Stimulated activated CD8-positive, alpha-beta memory T cell treated with anti-CD3 and anti-CD28 coated beads, Interleukin-12 subunit alpha, Interleukin-12 subunit beta, amount 100 ng/mL, for 4 hours (primary cell): ENCODE data around the gene PPRC1.
"Not testable (repeated sequence)": the region's sequence is repeated elsewhere in the genome, so short reads cannot be mapped to it uniquely, and the experiment has no call there.

Experiments
- DNase-seq: peaks from one replicate; pipeline ENCODE4 v3.0.0-alpha.2; 2020; ENCODE audit warnings: low read depth

Gene PPRC1

DNA sequence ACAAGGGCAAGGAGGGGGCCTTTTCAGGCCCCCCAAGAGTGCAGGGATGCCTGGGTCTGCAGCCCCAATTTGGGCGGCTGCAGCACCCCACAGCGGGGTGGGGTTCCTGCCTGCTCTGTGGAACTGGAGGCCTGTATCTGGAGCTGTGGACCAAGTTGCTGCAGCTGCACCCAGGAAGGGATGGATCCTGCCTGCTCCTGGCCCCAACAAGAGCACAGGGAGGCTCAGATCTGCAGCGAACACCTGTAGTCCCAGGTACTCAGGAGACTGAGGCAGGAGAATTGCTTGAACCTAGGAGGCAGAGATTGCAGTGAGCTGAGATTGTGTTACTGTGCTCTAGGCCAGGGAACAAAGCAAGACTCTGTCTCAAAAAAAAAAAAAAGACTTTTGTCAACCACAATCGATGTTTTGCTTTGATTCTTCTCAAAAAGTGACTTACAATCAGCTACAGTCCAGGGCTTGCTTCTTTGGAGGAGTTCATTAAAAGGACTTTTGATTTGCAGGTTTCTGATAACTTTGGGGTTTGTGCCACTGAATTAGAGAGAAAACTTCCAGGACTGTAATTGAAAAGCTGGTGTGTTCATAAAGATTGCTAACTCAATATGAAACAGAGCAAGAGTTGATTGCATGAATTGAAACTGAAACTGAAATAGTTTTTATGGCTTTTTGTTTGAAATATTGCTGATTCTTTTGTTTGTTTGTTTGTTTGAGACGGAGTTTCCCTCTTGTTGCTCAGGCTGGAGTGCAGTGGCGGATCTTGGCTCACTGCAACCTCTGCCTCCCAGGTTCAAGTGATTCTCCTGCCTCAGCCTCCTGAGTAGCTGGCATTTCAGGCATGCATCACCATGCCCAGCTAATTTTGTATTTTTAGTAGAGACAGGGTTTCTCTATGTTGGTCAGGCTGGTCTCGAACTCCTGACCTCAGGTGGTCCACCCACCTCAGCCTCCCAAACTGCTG lies 56.4 kb downstream of the PPRC1 start:
- DNase-seq: not testable (repeated sequence)

DNA sequence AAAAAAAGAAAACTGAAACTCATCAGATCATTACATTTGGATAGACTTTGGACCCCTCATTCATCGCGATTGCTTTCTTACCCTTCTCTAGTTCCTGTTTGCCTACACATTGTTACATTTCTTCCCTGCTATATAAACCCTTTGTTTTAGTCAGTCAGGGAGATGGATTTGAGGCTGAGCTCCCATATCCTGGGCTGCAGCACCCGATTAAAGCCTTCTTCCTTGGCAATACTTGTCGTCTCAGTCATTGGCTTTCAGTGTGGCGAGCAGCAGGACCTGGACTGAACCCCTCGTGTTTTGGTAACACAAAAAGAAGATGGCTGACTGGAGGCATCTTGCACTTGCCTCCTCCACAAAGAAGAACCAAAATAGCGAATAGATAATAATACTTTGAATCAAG lies 59.1 kb downstream of the PPRC1 start:
- no peak for DNase-seq

DNA sequence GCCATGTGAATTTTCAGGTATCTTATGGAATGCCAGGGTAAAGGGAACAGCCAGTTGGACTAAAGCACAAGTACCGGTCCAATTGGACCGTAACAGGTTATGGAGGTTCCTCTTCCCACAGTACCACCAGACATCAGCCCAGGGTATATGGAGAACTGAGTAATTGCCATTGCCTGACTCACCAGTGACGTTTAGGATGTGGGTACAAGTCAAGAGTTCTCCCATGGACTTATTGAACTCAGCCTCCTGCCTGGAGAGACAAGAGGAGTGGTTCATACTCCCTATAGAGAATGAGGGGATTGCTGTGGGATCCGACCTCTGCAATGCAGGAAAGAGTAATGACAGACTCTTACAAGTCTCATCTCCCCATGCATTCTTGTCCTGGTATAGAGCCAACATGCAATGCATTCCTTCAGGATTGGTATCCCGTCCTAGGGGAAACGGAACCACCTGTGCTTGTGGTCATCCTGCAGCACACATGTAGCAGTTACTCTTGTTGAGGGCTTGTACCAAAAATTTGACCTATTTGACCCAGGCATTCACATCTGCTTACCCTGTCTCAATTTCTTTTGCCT lies 62.5 kb downstream of the PPRC1 start:
- no peak for DNase-seq

DNA sequence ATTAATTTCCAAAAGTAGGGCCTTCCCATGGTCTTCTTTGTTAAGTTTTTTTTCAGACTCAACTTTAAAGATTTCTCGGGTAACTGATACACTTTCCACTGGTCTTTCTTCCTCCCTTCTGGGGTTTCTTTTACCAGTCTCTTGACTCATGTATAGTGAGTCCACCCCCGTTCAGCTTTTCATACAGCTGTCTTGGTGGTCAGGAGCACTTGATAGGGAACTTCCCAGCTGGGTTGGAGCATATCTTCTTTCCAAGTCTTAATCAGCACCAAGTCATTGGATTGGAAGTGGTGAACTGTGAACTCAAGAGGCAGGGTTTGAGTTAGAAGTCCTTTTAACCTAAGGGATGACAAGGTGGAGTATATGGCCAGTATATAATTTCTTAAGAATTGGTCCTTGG lies 64.1 kb downstream of the PPRC1 start:
- DNase-seq: no peak

DNA sequence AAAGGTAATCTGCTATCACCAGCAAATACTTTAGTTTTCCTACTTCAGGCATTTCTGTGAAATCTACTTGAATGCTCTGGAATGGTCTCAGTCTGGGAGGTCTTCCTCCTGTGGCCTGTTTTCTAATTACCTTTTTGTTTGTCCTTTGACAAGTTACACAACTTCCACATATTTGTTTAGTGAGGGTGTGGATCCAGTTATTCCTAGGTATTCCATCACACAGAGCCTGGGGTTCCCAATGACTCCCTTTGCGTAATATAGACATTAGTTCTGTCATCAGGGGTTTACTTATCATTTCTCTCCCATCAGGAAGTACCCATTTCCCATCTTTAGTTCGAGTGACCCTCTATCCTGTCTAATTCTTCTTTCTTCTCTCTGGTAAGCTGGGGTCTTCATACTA lies 65.2 kb downstream of the PPRC1 start:
- no peak for DNase-seq
